Activated effector memory CD4-positive, alpha-beta T cell treated with Interleukin-2 at 50 U/mL for 16 hours (primary cell): ENCODE measurements around the gene GPR162.

Source experiments
- DNase-seq: peaks from one replicate; pipeline ENCODE4 v3.0.0-alpha.2; 2020

GPR162 gene

GRCh38 chr12:6787309-6787708, 34.3 kb upstream of the GPR162 start:
- no peak for DNase-seq

GRCh38 chr12:6788972-6789924, 32.4 kb upstream of the GPR162 start, which contains the start of gene CD4:
Gene CD4, plus strand, starts transcription at chr12:6789528. Its CDS starts 10,611 bp downstream, at chr12:6800139.
- DNase-seq, result peak; percentile 67

- peak; percentile 39 for DNase-seq
Observed at GRCh38 chr12:6790496-6791150, 31.0 kb upstream of the GPR162 start.

DNA sequence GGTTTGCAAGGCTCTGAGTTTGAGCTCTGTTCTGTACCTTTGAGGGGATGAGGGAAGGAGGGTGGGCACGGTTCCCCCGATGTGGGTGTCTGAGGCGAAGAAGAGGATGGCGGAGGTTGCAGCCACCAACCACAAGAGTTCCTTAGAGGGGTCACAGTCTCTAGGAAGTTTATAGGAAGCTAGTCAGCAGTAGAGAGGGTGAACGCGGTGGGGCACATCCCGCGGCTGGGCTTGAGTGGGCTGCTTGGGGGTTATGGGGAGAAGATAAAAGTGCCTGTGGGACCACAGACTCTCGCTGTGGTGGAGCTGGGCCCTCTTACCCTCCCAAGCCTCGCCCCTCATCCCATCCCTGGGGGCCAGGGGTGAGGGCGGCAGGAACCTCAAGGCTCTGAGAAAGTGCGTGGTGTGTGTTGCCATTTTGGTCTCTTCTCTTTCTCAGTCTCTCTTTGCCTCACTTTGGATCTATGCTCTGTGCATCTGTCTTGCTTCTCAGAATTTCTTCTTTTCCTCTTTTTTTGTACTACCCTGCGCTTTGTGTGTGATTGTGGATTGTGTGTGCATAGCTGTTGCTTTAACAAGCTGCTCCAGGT, 29.6 kb upstream of the GPR162 start:
- no peak for DNase-seq

GRCh38 chr12:6792522-6793201, 29.0 kb upstream of the GPR162 start:
- peak; percentile 43 for DNase-seq

GRCh38 chr12:6795088-6795487, 26.5 kb upstream of the GPR162 start:
- DNase-seq, result no peak

DNA sequence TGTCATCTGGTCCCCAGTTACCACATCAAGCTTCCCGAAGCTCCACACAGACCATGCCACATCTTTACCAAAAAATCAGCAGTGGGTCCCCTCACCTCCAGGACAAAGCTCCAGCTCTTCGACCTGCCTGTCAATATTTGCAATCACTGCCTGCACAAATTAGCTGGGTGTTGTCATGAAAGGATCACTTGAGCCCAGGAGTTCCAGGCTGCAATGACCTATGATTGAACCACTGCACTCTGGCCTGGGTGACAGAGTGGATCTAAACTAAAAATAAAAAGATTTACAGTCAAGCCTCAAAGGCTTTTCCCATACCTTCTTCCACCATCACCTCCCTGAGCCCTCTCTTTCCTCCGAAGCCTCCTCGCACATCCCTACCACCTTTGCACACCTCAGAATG, 25.0 kb upstream of the GPR162 start:
- no peak for DNase-seq

DNA sequence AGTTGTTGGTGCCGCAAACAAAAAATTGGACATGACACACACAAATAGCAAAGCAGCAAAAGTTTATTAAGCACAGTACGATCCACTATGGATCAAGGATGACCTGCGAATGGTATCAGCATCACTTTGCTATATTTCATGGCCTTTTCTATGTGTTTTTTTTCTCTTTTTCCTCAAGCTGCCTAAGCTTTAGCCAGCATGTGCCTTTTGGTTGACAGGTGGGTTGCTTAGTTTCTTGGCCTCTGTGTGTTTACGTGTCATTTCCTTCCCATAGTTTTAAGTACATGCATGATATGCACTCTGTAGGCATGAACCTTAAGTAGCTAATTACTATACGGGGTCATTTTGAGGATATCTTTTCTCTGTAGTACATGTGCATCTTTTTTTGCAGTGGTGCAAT, 22.5 kb upstream of the GPR162 start:
- DNase-seq, result no peak

GRCh38 chr12:6807170-6807569, 14.5 kb upstream of the GPR162 start:
- DNase-seq, result no peak

- no peak for DNase-seq
Observed at GRCh38 chr12:6809056-6809455, 12.6 kb upstream of the GPR162 start.

DNA sequence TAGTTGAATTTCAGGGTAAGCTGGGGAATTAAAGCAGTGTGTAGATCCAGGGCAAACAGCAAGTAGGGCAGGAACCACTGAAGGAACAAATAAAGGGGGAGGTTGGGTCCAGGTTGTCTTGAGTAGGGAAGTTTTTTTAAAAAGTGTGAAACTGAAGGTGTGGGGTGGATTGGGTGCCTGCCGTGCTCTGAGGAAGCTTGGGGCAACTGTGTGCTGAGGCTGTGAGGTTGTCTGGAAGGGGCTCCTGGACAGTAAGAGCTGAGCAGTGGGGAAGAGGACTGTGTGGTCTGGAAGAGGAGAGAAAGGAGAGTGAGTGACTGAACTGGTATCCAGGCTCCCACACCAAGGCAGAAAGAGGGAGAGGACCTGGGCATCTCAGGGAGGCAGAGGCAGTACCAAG, 10.9 kb upstream of the GPR162 start:
- no peak for DNase-seq

DNA sequence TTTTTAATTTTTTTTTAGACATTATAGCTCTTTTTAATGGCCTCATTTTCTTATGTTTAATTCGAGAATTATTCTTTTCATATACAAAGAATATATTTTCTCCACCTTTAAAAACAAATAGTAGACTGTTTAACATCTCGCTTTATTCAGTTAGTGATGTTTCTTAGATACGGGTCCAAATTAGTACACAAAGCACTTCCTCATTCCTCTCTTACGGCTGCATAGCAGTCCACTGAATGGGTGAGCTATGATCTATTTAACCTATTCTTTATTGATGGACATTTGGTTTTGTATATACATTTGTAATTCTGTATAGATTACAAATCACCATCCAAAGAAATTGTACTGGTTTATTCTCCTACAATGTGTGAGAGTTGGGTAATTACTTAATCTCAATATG, 8.3 kb upstream of the GPR162 start:
- no peak for DNase-seq

DNA sequence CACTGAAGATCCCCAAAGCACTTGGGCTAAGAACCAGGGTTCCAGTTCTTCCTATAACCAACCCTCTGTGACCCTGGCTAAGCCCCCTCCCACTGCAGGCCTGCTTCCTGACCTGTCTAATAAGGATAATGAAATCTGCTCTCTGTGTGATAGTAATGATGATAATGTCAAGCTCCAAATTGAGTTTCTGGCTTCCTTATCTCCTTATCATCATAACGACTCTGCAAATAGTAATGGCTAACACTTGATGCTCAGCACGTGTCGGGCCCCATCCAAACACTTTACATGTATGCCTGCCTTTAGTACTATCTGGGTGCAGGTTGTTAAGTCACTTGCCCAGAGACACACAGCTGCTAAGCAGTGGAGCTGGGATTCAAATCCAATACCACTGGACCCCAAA, 5.0 kb upstream of the GPR162 start:
- no peak for DNase-seq

GRCh38 chr12:6817098-6817497, 4.5 kb upstream of the GPR162 start:
- no peak for DNase-seq

GRCh38 chr12:6817662-6818157, 3.9 kb upstream of the GPR162 start:
- no peak for DNase-seq

DNA sequence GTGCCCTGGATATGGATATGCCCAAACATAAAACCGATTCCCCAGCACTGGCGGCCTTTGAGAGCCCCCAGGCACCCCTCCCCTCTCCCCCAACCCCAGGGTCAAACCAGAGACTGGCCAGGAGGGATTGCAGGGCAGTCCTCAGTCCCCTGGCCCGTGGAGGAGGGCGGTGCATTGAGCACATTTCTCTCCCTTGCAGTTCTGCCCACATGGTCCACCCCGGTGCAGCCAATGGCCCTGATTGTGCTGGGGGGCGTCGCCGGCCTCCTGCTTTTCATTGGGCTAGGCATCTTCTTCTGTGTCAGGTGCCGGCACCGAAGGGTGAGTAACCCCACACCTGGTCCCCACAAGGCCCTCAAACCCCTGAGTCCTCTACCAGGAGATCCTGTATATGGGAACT, 3.4 kb upstream of the GPR162 start:
- DNase-seq, result no peak

- no peak for DNase-seq
Observed at GRCh38 chr12:6818645-6819044, 3.0 kb upstream of the GPR162 start.

GRCh38 chr12:6819106-6820030, 2.3 kb upstream of the GPR162 start:
- DNase-seq, result no peak

DNA sequence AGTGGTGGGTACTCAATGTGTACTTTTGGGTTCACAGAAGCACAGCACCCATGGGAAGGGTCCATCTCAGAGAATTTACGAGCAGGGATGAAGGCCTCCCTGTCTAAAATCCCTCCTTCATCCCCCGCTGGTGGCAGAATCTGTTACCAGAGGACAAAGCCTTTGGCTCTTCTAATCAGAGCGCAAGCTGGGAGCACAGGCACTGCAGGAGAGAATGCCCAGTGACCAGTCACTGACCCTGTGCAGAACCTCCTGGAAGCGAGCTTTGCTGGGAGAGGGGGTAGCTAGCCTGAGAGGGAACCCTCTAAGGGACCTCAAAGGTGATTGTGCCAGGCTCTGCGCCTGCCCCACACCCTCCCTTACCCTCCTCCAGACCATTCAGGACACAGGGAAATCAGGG, 1.5 kb upstream of the GPR162 start:
- no peak for DNase-seq

DNA sequence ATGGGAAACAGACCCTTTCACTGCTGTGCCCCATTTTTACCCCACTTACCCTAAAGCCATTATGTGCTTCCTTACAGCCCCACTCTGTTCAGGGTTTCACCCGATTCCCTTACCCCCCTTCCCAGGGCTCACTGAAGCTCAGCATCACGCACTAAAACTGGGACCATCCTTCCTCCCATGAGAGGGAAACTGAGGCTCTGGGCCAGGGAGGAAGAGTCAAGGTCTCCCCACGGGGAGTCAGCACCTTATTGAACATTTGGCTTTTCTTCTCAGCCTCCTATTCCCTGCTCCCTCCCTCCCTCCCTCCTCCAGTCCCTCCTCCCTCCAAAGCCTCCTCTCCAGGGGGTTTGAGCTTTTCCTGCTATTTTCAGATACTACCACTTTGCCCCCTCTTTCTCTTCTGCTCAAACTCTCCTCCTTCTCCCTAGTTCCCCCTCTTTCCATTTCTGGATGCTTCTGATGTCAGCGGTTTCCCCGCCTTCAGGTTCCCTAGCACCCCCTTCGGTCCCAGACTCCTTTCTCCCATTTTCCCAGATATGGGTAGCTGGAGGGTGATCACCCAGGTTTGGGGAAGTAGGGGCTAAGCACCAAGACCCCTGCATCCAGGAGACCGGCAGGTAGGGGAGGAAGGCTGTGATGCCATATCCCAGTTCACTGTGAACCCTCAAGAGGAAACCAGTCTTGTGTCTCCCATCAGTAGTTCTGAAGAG, 960 bp downstream of the GPR162 start:
- no peak for DNase-seq
